ENCODE data around the gene C1RL.

DNA sequence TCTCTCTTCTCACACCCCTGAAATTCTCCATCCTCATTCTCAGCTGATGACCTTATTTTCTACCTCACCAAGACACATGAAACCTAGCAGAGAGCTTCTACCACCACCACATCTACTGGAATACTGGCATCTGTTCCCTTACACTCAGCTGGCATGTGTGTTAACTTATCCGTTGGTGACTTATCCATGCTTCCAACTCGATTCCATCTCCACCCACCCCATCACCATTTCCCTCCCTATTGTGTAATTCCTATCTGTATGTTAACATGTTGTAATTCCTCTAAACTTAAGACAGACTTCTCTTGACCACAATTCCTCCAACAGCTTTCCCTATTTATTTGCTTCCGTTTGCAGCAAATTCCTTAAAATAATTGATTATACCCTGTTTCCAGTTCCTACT is 33.1 kb downstream of the C1RL start:
- TF ChIP-seq TAF1 (IDR thresholded peaks at IDR 0.05; ENCODE audit: low read depth): no peak
- TF ChIP-seq, protein P1, sequence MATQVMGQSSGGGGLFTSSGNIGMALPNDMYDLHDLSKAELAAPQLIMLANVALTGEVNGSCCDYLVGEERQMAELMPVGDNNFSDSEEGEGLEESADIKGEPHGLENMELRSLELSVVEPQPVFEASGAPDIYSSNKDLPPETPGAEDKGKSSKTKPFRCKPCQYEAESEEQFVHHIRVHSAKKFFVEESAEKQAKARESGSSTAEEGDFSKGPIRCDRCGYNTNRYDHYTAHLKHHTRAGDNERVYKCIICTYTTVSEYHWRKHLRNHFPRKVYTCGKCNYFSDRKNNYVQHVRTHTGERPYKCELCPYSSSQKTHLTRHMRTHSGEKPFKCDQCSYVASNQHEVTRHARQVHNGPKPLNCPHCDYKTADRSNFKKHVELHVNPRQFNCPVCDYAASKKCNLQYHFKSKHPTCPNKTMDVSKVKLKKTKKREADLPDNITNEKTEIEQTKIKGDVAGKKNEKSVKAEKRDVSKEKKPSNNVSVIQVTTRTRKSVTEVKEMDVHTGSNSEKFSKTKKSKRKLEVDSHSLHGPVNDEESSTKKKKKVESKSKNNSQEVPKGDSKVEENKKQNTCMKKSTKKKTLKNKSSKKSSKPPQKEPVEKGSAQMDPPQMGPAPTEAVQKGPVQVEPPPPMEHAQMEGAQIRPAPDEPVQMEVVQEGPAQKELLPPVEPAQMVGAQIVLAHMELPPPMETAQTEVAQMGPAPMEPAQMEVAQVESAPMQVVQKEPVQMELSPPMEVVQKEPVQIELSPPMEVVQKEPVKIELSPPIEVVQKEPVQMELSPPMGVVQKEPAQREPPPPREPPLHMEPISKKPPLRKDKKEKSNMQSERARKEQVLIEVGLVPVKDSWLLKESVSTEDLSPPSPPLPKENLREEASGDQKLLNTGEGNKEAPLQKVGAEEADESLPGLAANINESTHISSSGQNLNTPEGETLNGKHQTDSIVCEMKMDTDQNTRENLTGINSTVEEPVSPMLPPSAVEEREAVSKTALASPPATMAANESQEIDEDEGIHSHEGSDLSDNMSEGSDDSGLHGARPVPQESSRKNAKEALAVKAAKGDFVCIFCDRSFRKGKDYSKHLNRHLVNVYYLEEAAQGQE (IDR thresholded peaks at IDR 0.05; ENCODE audit: low read depth): no peak
- no peak for TF ChIP-seq MAX (IDR thresholded peaks at IDR 0.05)
- TF ChIP-seq RAD21 (IDR thresholded peaks at IDR 0.05; ENCODE audit: low read depth): no peak
- no peak for TF ChIP-seq TEAD4 (IDR thresholded peaks at IDR 0.05)
- TF ChIP-seq ZBTB7A (IDR thresholded peaks at IDR 0.05; ENCODE audit: low read depth): no peak
- TF ChIP-seq USF1 (IDR thresholded peaks at IDR 0.05): no peak
- no peak for TF ChIP-seq EP300 (IDR thresholded peaks at IDR 0.05; ENCODE audit: borderline replicate concordance)
- TF ChIP-seq TCF12 (IDR thresholded peaks at IDR 0.05; ENCODE audit: low read depth): no peak
- TF ChIP-seq CEBPB (IDR thresholded peaks at IDR 0.05): no peak
- no peak for TF ChIP-seq CREB1 (IDR thresholded peaks at IDR 0.05; ENCODE audit: low read depth)
